Neural crest cell (in vitro differentiated cells): ENCODE data around the gene LPP. TPM values are rescaled to one million over a fixed set of nuclear protein-coding genes. Genes with fewer than 3 reads are reported as not detected.

Source experiments
- DNase-seq: peaks from one replicate; pipeline ENCODE4 v3.0.0; 2021; ENCODE audit warnings: low read depth, mixed read lengths, low spot score
- H3K27ac Mint-ChIP-seq: one replicate; pipeline ENCODE4 v1.8.0; 2021; ENCODE audit warnings: mild to moderate bottlenecking, mixed read lengths; ENCODE audit not compliant: unreplicated experiment
- H3K27me3 Mint-ChIP-seq: 2 replicates; pipeline ENCODE4 v1.8.0; 2021; ENCODE audit warnings: low read depth, mild to moderate bottlenecking, mixed read lengths
- H3K36me3 Mint-ChIP-seq: 2 replicates; pipeline ENCODE4 v1.8.0; 2021; ENCODE audit warnings: low read depth, mild to moderate bottlenecking, mixed read lengths
- H3K4me1 Mint-ChIP-seq: 2 replicates; pipeline ENCODE4 v1.8.0; 2021; ENCODE audit warnings: mixed read lengths
- H3K4me3 Mint-ChIP-seq: one replicate; pipeline ENCODE4 v1.8.0; 2021; ENCODE audit warnings: mild to moderate bottlenecking, mixed read lengths
- H3K9me3 Mint-ChIP-seq: 2 replicates; pipeline ENCODE4 v1.8.0; 2021; ENCODE audit warnings: mixed read lengths
- total RNA-seq: library from RNA; stranded (reverse); gene quantifications from 2 replicates; pipeline ENCODE4 v1.2.1, GENCODE V29; 2021
- TF ChIP-seq, protein P1 (sequence below): fragments of 200-600 bp; sonication (generic); conservative IDR thresholded peaks from 2 replicates; pipeline ENCODE4 v1.5.0; 2021; ENCODE audit warnings: antibody characterized with exemption, mild to moderate bottlenecking

LPP gene
- total RNA-seq, 1 donor from 2014 or later, result 38.7 TPM

DNA sequence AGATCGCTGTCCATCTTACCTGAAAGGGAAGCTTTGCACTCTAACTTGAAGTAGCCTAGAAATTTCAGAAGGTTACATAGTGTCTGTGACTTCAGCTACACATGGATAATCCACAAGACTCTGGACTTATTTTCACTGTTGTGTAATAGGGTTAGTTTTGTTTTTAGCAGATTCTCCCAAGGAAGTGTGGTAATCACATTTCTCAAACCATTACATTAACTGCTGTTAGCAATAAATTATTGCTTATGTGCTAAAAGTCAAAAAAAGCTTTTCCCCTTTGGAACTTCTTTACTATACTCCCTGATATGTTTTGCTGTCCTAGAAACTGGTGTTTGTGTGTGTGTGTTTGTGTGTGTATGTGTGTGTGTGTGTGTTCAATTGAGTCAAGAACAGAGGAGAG lies 666.0 kb downstream of the LPP start:
- no peak for DNase-seq
- H3K4me1 Mint-ChIP-seq, result no peaks in the 10 kb centered on the region
- TF ChIP-seq, protein P1, sequence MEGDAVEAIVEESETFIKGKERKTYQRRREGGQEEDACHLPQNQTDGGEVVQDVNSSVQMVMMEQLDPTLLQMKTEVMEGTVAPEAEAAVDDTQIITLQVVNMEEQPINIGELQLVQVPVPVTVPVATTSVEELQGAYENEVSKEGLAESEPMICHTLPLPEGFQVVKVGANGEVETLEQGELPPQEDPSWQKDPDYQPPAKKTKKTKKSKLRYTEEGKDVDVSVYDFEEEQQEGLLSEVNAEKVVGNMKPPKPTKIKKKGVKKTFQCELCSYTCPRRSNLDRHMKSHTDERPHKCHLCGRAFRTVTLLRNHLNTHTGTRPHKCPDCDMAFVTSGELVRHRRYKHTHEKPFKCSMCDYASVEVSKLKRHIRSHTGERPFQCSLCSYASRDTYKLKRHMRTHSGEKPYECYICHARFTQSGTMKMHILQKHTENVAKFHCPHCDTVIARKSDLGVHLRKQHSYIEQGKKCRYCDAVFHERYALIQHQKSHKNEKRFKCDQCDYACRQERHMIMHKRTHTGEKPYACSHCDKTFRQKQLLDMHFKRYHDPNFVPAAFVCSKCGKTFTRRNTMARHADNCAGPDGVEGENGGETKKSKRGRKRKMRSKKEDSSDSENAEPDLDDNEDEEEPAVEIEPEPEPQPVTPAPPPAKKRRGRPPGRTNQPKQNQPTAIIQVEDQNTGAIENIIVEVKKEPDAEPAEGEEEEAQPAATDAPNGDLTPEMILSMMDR, result no peak
- H3K4me3 Mint-ChIP-seq, result no peak overlapping the region
- H3K27me3 Mint-ChIP-seq, result no peaks in the 10 kb centered on the region
- no peaks in the 10 kb centered on the region for H3K36me3 Mint-ChIP-seq
- H3K9me3 Mint-ChIP-seq, result no peaks in the 10 kb centered on the region
- no peak overlapping the region for H3K27ac Mint-ChIP-seq

DNA sequence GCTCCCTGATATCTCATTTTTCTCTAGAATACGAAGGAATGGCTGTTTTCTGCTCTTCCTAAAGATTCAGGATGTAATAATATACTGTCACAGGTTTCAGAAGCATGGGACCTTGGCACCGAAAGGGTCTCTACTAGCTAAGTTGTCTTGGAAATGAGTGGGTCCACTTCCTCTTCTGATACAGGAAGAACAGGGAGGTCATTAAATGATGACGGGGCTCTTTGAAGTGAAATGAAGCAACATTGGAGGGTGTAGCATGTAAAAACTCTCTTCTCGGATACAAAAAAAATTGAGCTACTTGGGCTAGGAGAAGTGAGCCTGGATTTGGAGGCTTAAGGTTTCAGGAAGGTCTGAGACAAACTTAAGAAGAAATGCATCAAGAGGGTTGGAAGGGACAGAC lies 668.0 kb downstream of the LPP start:
- TF ChIP-seq, protein P1, result no peak
- Mint-ChIP-seq H3K4me3 (no peak overlapping the region), H3K27ac (no peak overlapping the region), H3K9me3 (no peaks in the 10 kb centered on the region), H3K36me3 (no peaks in the 10 kb centered on the region), H3K4me1 (no peaks in the 10 kb centered on the region), H3K27me3 (no peaks in the 10 kb centered on the region)
- no peak for DNase-seq

DNA sequence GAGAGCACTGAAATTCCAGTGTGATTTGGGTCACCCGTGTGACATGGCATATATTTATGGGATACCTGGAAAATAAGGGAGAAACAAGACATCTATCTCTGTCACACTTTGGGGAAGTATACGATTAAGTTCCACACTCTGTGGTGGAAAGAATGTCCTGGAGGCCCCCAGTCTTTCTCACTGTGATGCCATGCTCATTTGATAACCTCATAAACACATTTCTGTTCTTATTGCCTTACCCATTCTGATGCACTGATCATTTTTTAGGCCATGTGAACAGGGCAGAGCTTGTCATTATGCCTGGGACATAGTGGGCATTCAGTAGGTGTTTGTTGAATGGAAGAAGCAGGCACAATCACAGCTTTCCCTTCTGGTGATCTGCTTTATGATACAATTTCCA lies 668.5 kb downstream of the LPP start:
- no peak for DNase-seq
- H3K4me3 Mint-ChIP-seq, result no peak overlapping the region
- H3K4me1 Mint-ChIP-seq, result no peaks in the 10 kb centered on the region
- H3K27me3 Mint-ChIP-seq, result no peaks in the 10 kb centered on the region
- TF ChIP-seq, protein P1, result no peak
- no peak overlapping the region for H3K27ac Mint-ChIP-seq
- H3K36me3 Mint-ChIP-seq, result no peaks in the 10 kb centered on the region
- no peaks in the 10 kb centered on the region for H3K9me3 Mint-ChIP-seq

DNA sequence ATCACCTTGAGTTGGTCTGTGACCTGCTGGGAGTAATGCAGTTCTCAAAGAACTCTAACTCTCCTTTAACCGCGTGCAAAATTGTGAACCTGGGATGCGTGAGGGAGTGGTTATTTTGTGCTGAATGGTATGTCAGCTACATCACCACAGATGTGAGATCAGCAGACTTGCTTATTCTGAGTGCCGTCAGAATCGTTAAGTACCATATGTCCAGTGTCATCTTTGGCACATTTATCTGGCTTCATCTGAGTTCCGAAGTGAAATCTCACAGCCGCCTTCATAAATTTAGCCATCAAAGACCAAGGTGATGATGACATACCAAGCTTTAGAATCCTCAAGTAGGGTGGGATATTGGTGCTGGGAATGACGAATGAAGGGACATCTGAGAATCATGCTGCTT lies 670.6 kb downstream of the LPP start:
- H3K9me3 Mint-ChIP-seq, result peaks cover 2% of the 10 kb centered on the region
- no peak for DNase-seq
- no peak overlapping the region for H3K4me3 Mint-ChIP-seq
- H3K27ac Mint-ChIP-seq, result no peak overlapping the region
- H3K27me3 Mint-ChIP-seq, result no peaks in the 10 kb centered on the region
- TF ChIP-seq, protein P1, result no peak
- H3K4me1 Mint-ChIP-seq, result peaks cover 6% of the 10 kb centered on the region
- no peaks in the 10 kb centered on the region for H3K36me3 Mint-ChIP-seq

DNA sequence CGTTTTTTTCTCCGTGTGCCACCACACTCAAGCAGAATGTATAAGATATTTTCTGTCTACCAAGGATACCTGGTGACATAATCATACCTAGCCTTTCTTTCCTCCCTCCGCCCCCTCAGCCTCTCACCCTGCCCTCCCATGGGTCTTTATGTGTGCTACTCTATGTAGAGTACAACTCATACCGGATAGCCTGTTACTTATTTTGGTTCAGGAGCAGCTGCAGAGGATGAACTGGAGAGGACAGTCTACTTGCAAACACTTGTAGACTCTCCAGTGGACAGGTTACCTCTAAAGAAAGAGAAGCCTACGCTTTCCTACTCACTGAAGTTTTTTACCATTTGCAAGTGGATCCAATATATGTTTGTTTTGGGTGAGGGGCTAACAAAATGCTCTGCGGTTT lies 671.9 kb downstream of the LPP start:
- peaks cover 6% of the 10 kb centered on the region for H3K4me1 Mint-ChIP-seq
- no peaks in the 10 kb centered on the region for H3K27me3 Mint-ChIP-seq
- DNase-seq, result no peak
- H3K36me3 Mint-ChIP-seq, result no peaks in the 10 kb centered on the region
- no peak overlapping the region for H3K4me3 Mint-ChIP-seq
- H3K9me3 Mint-ChIP-seq, result peaks cover 2% of the 10 kb centered on the region
- no peak overlapping the region for H3K27ac Mint-ChIP-seq
- TF ChIP-seq, protein P1, result no peak

DNA sequence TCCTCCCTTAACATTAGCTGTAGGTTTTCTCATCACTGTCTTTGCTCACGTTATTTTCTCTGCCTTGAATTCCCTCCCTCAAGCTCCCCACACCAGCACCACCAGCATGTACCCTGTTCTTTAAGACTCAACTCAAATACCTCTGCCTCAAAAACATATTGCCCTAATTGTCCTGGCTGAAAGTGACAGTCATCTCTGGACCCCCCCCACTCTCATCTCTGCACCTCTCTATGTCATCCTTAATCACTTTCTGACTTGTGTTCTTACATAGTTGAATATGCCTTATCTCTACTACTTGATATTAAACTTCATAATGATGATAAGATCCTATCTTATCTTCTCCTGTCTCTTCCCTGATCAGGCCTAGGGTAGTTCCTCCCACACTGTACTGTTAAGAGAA lies 672.6 kb downstream of the LPP start:
- H3K27me3 Mint-ChIP-seq, result no peaks in the 10 kb centered on the region
- H3K9me3 Mint-ChIP-seq, result peaks cover 2% of the 10 kb centered on the region
- H3K4me3 Mint-ChIP-seq, result no peak overlapping the region
- no peak overlapping the region for H3K27ac Mint-ChIP-seq
- TF ChIP-seq, protein P1, result no peak
- H3K4me1 Mint-ChIP-seq, result peaks cover 6% of the 10 kb centered on the region
- no peaks in the 10 kb centered on the region for H3K36me3 Mint-ChIP-seq
- no peak for DNase-seq
